K562 (cell line): Measurements from ENCODE around the gene ENSA. TPM values are rescaled to one million over a fixed set of nuclear protein-coding genes. Genes with fewer than 3 reads are reported as not detected.

ENCODE experiments used
- ATAC-seq: fragments of 200-7000 bp; cut with Tn5 transposase; 3 replicates; pipeline ENCODE4 v1.9.1; 2020; ENCODE audit warnings: moderate library complexity
- BruUV-seq: library from RNA; stranded (reverse); fragments of 400-500 nt; replicated peaks from 2 replicates; lab custom pipeline; 2021; lab: Mats Ljungman, UMichigan
- CTCF ChIA-PET: fragments of 300-600 bp; formaldehyde crosslinking; extraction: SDS; loops from one replicate; lab custom pipeline; 2021; ENCODE audit warnings: low intra/inter-chr PET ratio; lab: Yijun Ruan, JAX
- POLR2A ChIA-PET: fragments of 300-600, 350-650 bp; sonication (Branson Sonifier 250); formaldehyde crosslinking; extraction: SDS; loops from one replicate; lab custom pipeline; 2021; ENCODE audit warnings: antibody characterized with exemption, inconsistent platforms; lab: Yijun Ruan, JAX
- DNase-seq, 4 experiments: peaks; one replicate each; pipeline versions ENCODE4 v3.0.0 to v3.0.0-alpha.2; 2011 to 2018; ENCODE audit warnings: low spot score in 3 of 4, mixed read lengths in 3 of 4; ENCODE audit errors: extremely low read depth in 1 of 4
- FAIRE-seq: peaks from 2 replicates; lab custom pipeline; 2011; peaks lifted over from hg19 to GRCh38; lab: Jason Lieb, UNC
- H2AFZ ChIP-seq: 2 replicates; pipeline ENCODE4 v1.6.0; 2011; ENCODE audit warnings: low read depth, low read length, control low read depth, inconsistent platforms
- H3K27ac ChIP-seq: fragments of 200-600 bp; 3 replicates; pipeline ENCODE4 v1.8.0; 2011; ENCODE audit warnings: low read depth, mild to moderate bottlenecking, control low read depth, inconsistent platforms, low read length, moderate library complexity, mixed read lengths; ENCODE audit errors: extremely low read depth
- H3K27me3 ChIP-seq, 2 experiments: fragments of 300-600 bp in 1 of 2; 2 replicates in 1 of 2; 3 replicates in 1 of 2; pipeline versions ENCODE4 v1.6.0 to v1.8.0; 2011; ENCODE audit warnings: inconsistent platforms in 2 of 2, low read length in 2 of 2, mild to moderate bottlenecking in 1 of 2, mixed read lengths in 1 of 2, moderate library complexity in 1 of 2; ENCODE audit not compliant: control insufficient read depth in 2 of 2, insufficient read depth in 2 of 2
- H3K36me3 ChIP-seq: fragments of 300-600 bp; 3 replicates; pipeline ENCODE4 v1.8.0; 2011; ENCODE audit warnings: mild to moderate bottlenecking, low read length, inconsistent platforms; ENCODE audit not compliant: control insufficient read depth, insufficient read depth
- H3K4me1 ChIP-seq, 2 experiments: fragments of 200-600 bp in 1 of 2; replicated peaks in 1 of 2; 2 replicates in 1 of 2; 3 replicates in 1 of 2; pipeline versions ENCODE4 v1.5.1 to v1.8.0; 2011; ENCODE audit warnings: inconsistent platforms in 2 of 2, low read length in 2 of 2, mild to moderate bottlenecking in 1 of 2, mixed read lengths in 1 of 2, moderate library complexity in 1 of 2; ENCODE audit not compliant: control insufficient read depth in 2 of 2, insufficient read depth in 2 of 2
- H3K4me2 ChIP-seq: 2 replicates; pipeline ENCODE4 v1.6.1; 2011; ENCODE audit warnings: low read length, control low read depth, inconsistent platforms, mixed read lengths; ENCODE audit not compliant: insufficient read depth
- H3K4me3 ChIP-seq: fragments of 200-600 bp; sonication (generic), shearing (Covaris generic); 2 replicates; pipeline ENCODE4 v1.5.1; 2016; ENCODE audit warnings: control low read depth, inconsistent platforms
- H3K79me2 ChIP-seq: fragments of 200-600 bp; 3 replicates; pipeline ENCODE4 v1.8.0; 2011; ENCODE audit warnings: low read length, inconsistent platforms; ENCODE audit not compliant: control insufficient read depth, insufficient read depth
- H3K9ac ChIP-seq, 2 experiments: 2 replicates each; pipeline versions ENCODE4 v1.6.0 to v1.6.1; 2011; ENCODE audit warnings: low read depth in 2 of 2, low read length in 2 of 2, control low read depth in 1 of 2, inconsistent platforms in 1 of 2, mild to moderate bottlenecking in 1 of 2, mixed read lengths in 1 of 2; ENCODE audit not compliant: insufficient read depth in 1 of 2
- H3K9me1 ChIP-seq: one replicate; pipeline ENCODE4 v1.6.0; 2011; ENCODE audit warnings: inconsistent platforms, mild to moderate bottlenecking, low read length, moderate library complexity; ENCODE audit not compliant: control insufficient read depth, insufficient read depth
- H3K9me3 ChIP-seq: replicated peaks from 2 replicates; pipeline ENCODE4 v1.5.1; 2011; ENCODE audit warnings: low read depth, low read length, inconsistent platforms; ENCODE audit not compliant: control insufficient read depth, insufficient read depth
- H4K20me1 ChIP-seq: replicated peaks from 2 replicates; pipeline ENCODE4 v1.6.1; 2011; ENCODE audit warnings: low read length, inconsistent platforms, mixed read lengths; ENCODE audit not compliant: control insufficient read depth, insufficient read depth
- CBX3 ChIP-seq, 2 experiments: IDR thresholded peaks; 1 replicate in 1 of 2; 2 replicates in 1 of 2; pipeline ENCODE4 v1.6.1; 2012; ENCODE audit warnings: inconsistent platforms in 2 of 2, low read length in 2 of 2, borderline replicate concordance in 1 of 2, control low read depth in 1 of 2
- HMG20A ChIP-seq: fragments of 450-650 bp; formaldehyde crosslinking; conservative IDR thresholded peaks from 2 replicates; pipeline ENCODE4 v1.4.0; 2020; ENCODE audit warnings: mild to moderate bottlenecking, mixed read lengths
- HMG20B ChIP-seq: fragments of 250-450 bp; sonication (Bioruptor Pico); IDR thresholded peaks from 2 replicates; pipeline ENCODE4 v1.5.0; 2021; ENCODE audit warnings: mild to moderate bottlenecking
- KDM1A ChIP-seq, 2 experiments: fragments of 450-650 bp; IDR thresholded peaks; 2 replicates each; pipeline ENCODE4 v1.6.1; 2016; ENCODE audit warnings: mild to moderate bottlenecking in 2 of 2
- POLR2AphosphoS2 ChIP-seq: IDR thresholded peaks from 2 replicates; pipeline ENCODE4 v1.6.1; 2012; ENCODE audit warnings: low read length, improper control_type of control experiment
- POLR2H ChIP-seq: IDR thresholded peaks from 2 replicates; pipeline ENCODE4 v1.6.1; 2016; ENCODE audit warnings: missing genetic modification characterization, low read depth, mild to moderate bottlenecking, control low read depth, missing compliant biosample characterization, moderate library complexity
- TFE3 ChIP-seq: fragments of 450-650 bp; formaldehyde crosslinking; IDR thresholded peaks from 2 replicates; pipeline ENCODE4 v1.4.0; 2020; ENCODE audit warnings: mild to moderate bottlenecking, mixed read lengths
- TRIM28 ChIP-seq: fragments of 450-650 bp; IDR thresholded peaks from 2 replicates; pipeline ENCODE4 v1.6.1; 2017
- VEZF1 ChIP-seq: fragments of 200-800 bp; sonication (Bioruptor generic); IDR thresholded peaks from 2 replicates; pipeline ENCODE4 v1.6.1; 2017; ENCODE audit warnings: missing genetic modification characterization, missing compliant biosample characterization
- YBX1 ChIP-seq: fragments of 450-650 bp; IDR thresholded peaks from 2 replicates; pipeline ENCODE4 v1.7.1; 2016; ENCODE audit warnings: mild to moderate bottlenecking
- ZNF184 ChIP-seq: sonication (generic); formaldehyde crosslinking; IDR thresholded peaks from 2 replicates; pipeline ENCODE4 v1.5.0; 2020; ENCODE audit warnings: missing genetic modification reagents
- ZNF212 ChIP-seq: fragments of 450-650 bp; formaldehyde crosslinking; IDR thresholded peaks from 2 replicates; pipeline ENCODE4 v1.4.0; 2020; ENCODE audit warnings: mild to moderate bottlenecking
- ZNF24 ChIP-seq: fragments of 450-650 bp; IDR thresholded peaks from 2 replicates; pipeline ENCODE4 v1.6.1; 2016
- ZNF277 ChIP-seq: fragments of 250-450 bp; sonication (Bioruptor Pico); IDR thresholded peaks from 2 replicates; pipeline ENCODE4 v1.8.0; 2022; ENCODE audit warnings: inconsistent platforms, mild to moderate bottlenecking, moderate library complexity, borderline replicate concordance
- ZNF57 ChIP-seq: fragments of 450-650 bp; formaldehyde crosslinking; IDR thresholded peaks from 2 replicates; pipeline ENCODE4 v1.4.0; 2020; ENCODE audit warnings: mild to moderate bottlenecking, moderate library complexity
- ZNF79 ChIP-seq: fragments of 250-450 bp; sonication (Bioruptor Pico); IDR thresholded peaks from 2 replicates; pipeline ENCODE4 v1.4.0; 2020; ENCODE audit warnings: low read depth, mild to moderate bottlenecking, moderate library complexity
- ZSCAN32 ChIP-seq: fragments of 450-650 bp; formaldehyde crosslinking; IDR thresholded peaks from 2 replicates; pipeline ENCODE4 v1.4.0; 2020; ENCODE audit warnings: mild to moderate bottlenecking, moderate library complexity
- WGBS: fragments of 100-300 bp; shearing (Covaris generic); methylation state at CpG from one replicate; pipeline ENCODE4 v1.1.6; 2016; ENCODE audit warnings: low coverage, mixed read lengths; ENCODE audit not compliant: insufficient coverage; ENCODE audit errors: missing lambda C conversion rate; 5-methylcytosine and 5-hydroxymethylcytosine counted together
- in situ Hi-C: fragments of 300-500 bp; cut with MboI; formaldehyde crosslinking; loops from 4 replicates; pipeline ENCODE4 v1.15.0; 2018; ENCODE audit warnings: inconsistent platforms, mixed read lengths
- intact Hi-C: fragments of 100-400 bp; cut with micrococcal nuclease; formaldehyde crosslinking; loops from 2 replicates; pipeline ENCODE4 v1.14.2; 2022
- polyA plus RNA-seq, 8 experiments: library from polyadenylated mRNA; depleted of rRNA in 4 of 8; stranded (reverse) in 5 of 8; unstranded in 3 of 8; fragments of >200 nt; fragmentation: Nextera tagmentation in 2 of 8; fragmentation: Illumina TruSeq in 1 of 8; extraction: Ambion mirVana in 2 of 8; extraction: Trizol in 1 of 8; gene quantifications; 2 replicates each; pipeline versions ENCODE4 v1.2.1 to v1.2.3, GENCODE V29; 2011 to 2014; ENCODE audit warnings: inconsistent platforms in 1 of 8, missing spikeins in 1 of 8
- total RNA-seq, 7 experiments: library from RNA; depleted of rRNA in 6 of 7; stranded (reverse); fragments of >200 nt in 6 of 7; fragmentation: Illumina TruSeq in 2 of 7; extraction: Trizol in 2 of 7; gene quantifications; 2 replicates each; pipeline versions ENCODE4 v1.2.1 to v1.2.3, GENCODE V29; 2011 to 2021; ENCODE audit warnings: low replicate concordance in 1 of 7

Gene ENSA
- total and polyA plus RNA-seq, 9 of the 15 experiments (the other 6 are each of a cell fraction or from before 2014, with no cell fraction given), result 68.1 to 605 (median 188) TPM

- H3K79me2 ChIP-seq, result no peaks in the 10 kb centered on the region
- intact Hi-C loops, result no loop called here
- ATAC-seq, result no peak
Measured at GRCh38 chr1:150649441-150650075, 20.1 kb upstream of the ENSA start.

More at GRCh38 chr1:150649441-150650075, 20.1 kb upstream of the ENSA start:
- in situ Hi-C loops, result no loop called here
- H3K36me3 ChIP-seq, result peaks cover 39% of the 10 kb centered on the region; the same call in 2 of the 3 replicates
- H3K9me1 ChIP-seq, result no peaks in the 10 kb centered on the region
- H3K9me3 ChIP-seq, result no peaks in the 10 kb centered on the region
- FAIRE-seq (no peak), DNase-seq (no peak)
- CTCF ChIA-PET, result no interaction called here
- H3K4me2 ChIP-seq, result no peak overlapping the region
- TF ChIP-seq ZNF57 (CRISPR knock-in tag) (no peak), TRIM28 (no peak), VEZF1 (CRISPR knock-in tag) (no peak), ZNF24 (no peak), ZNF184 (CRISPR knock-in tag) (no peak), ZSCAN32 (CRISPR knock-in tag) (no peak), POLR2H (tag) (no peak), ZNF277 (no peak), CBX3 (IDR thresholded peaks at IDR 0.05; ENCODE audit: borderline replicate concordance in 1 of 2, low read length in 2 of 2) (no peak), ZNF212 (CRISPR knock-in tag) (no peak), HMG20B (no peak), TFE3 (no peak), KDM1A (IDR thresholded peaks at IDR 0.05) (no peak), HMG20A (CRISPR knock-in tag) (no peak), POLR2AphosphoS2 (no peak), ZNF79 (CRISPR knock-in tag) (no peak), YBX1 (no peak)
- H3K27me3 ChIP-seq, result no peaks in the 10 kb centered on the region
- H2AFZ ChIP-seq, result no peak overlapping the region
- no peak overlapping the region for H3K4me3 ChIP-seq
- no peak overlapping the region for H3K9ac ChIP-seq
- 83% methylated on average over 5 of the region's 5 CpGs for WGBS
- POLR2A ChIA-PET, result interaction anchor here (0.9 to 1.0 kb wide), 2 partner anchors 13 to 25 kb away, joined by 3 read pairs; no protein-coding TSS in a partner anchor
- no peak overlapping the region for H3K27ac ChIP-seq
- no peaks in the 10 kb centered on the region for H3K4me1 ChIP-seq
- BruUV-seq, result no TSS peak
- H4K20me1 ChIP-seq, result no peaks in the 10 kb centered on the region
